ENCODE data around the gene NIPBL. TPM values are rescaled to one million over a fixed set of nuclear protein-coding genes. Genes with fewer than 3 reads are reported as not detected.

Gene NIPBL
- total RNA-seq, 4 donors from 2014 or later: 54.9 to 76.0 (median 64.8) TPM

DNA sequence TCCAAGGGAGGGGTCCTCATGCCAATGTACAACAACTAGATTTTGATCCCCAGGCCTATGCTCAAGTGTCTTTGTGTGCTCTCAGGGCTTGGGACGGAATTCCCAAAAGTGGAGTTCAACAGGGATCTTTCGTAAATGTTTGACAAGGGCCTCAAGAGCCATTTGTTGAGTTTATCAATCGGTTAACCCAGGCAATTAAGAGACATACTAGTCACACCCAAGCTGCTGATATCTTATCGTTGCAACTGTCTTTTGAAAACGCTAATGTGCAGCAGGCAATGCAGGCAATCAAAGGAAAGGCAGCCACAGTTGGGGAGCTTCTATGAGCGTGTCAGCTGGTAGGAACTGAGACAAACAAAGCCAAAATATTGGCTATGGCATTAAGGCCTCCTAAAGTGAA lies 211.4 kb downstream of the NIPBL start:
- TF ChIP-seq, protein P1, sequence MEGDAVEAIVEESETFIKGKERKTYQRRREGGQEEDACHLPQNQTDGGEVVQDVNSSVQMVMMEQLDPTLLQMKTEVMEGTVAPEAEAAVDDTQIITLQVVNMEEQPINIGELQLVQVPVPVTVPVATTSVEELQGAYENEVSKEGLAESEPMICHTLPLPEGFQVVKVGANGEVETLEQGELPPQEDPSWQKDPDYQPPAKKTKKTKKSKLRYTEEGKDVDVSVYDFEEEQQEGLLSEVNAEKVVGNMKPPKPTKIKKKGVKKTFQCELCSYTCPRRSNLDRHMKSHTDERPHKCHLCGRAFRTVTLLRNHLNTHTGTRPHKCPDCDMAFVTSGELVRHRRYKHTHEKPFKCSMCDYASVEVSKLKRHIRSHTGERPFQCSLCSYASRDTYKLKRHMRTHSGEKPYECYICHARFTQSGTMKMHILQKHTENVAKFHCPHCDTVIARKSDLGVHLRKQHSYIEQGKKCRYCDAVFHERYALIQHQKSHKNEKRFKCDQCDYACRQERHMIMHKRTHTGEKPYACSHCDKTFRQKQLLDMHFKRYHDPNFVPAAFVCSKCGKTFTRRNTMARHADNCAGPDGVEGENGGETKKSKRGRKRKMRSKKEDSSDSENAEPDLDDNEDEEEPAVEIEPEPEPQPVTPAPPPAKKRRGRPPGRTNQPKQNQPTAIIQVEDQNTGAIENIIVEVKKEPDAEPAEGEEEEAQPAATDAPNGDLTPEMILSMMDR (IDR thresholded peaks at IDR 0.05; ENCODE audit: low read depth): no peak

DNA sequence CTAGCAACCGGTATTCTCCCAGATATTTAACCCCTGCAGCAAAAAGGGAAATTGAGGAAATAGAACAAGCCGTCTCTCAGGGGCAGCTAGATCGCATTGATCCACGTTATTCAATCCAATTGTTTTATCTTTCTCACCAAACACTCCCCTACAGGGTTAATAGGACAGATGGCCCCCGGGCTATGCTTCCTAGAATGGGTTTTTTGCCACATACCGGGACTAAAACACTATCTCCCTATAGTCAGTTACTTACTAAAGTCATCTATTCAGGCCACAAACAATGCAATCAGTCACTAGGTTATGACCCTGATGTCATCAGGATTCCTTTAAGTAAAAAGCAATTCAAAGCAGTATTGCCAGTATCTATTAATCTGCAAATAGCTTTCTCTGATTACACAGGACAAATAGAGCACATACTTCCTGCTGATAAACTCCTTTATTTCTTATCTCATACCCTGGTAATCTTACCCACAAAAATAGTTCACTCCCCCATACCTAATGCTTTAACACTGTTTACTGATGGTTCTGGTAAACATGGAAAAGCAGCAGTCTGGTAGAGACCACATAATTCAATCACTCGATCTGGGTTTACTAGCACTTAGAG lies 213.7 kb downstream of the NIPBL start:
- TF ChIP-seq, protein P1 (IDR thresholded peaks at IDR 0.05; ENCODE audit: low read depth): no peak

DNA sequence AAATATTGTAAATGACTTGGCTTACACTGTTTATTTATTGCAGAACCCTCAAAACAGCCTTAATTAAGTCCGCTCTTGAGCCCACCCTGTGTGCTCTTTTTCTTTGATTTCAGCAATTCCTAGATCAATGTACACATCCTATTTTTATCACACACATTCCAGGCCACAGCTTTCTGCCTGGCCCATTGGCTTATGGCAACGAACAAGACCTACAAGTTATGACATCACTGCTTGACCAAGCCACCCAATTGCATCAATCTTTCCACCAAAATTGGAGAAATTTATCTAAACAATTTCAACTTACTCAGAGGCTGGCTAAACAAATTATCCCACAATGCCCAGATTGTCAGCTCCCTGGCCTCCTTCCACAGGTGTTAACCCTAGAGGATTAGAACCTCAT lies 214.2 kb downstream of the NIPBL start:
- TF ChIP-seq, protein P1 (IDR thresholded peaks at IDR 0.05; ENCODE audit: low read depth): no peak

DNA sequence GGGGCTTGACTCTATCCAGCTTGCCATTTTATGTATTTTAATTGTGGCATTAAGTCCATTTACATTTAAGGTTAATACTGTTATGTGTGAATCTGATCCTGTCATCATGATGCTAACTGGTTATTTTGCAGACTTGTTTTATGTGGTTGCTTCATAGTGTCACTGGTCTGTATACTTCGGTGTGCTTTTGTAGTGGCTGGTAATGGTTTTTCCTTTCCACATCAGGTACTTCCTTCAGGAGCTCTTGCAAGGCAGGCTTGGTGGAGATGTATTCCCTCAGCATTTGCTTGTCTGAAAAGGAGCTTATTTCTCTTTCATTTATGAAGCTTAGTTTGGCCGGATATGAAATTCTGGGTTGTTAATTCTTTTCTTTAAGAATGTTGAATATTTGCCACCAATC lies 226.7 kb downstream of the NIPBL start:
- TF ChIP-seq, protein P1 (IDR thresholded peaks at IDR 0.05; ENCODE audit: low read depth): no peak

DNA sequence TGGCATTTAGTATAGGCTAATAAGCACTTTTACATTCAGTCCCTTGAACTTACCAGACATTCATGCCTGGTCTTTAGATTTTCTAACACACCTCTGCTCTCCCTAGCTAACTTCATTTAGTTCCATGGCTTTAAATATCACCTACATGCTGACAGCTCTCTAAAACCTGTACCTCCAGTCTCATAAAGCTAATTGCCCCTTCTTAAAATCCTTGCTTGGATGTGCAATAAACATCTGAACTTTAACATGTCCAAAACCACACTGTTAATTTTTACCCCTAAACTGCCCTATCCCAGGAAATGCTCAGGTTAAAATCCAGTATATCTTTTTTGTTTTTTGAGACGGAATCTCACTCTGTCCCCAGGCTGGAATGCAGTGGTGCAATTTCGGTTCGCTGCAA lies 232.8 kb downstream of the NIPBL start:
- TF ChIP-seq, protein P1 (IDR thresholded peaks at IDR 0.05; ENCODE audit: low read depth): no peak

DNA sequence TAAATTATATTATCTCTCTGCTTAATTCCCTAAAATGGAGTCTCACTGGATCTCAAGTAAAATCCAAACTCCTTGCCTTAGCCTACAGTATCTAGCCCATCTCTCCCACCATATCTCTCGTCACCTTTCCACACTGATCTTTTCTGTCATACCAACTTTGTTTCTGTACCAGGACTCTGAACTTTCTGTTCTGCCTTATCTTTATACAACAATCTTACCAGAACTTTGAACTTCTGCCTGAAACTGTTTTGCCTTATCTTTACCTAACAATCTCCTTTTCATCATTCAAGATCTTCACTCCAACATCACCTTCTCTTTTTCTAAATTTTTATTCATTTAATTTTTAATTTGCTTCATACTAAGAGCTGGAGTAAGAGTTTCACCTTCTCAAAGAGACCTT lies 233.6 kb downstream of the NIPBL start:
- TF ChIP-seq, protein P1 (IDR thresholded peaks at IDR 0.05; ENCODE audit: low read depth): no peak

DNA sequence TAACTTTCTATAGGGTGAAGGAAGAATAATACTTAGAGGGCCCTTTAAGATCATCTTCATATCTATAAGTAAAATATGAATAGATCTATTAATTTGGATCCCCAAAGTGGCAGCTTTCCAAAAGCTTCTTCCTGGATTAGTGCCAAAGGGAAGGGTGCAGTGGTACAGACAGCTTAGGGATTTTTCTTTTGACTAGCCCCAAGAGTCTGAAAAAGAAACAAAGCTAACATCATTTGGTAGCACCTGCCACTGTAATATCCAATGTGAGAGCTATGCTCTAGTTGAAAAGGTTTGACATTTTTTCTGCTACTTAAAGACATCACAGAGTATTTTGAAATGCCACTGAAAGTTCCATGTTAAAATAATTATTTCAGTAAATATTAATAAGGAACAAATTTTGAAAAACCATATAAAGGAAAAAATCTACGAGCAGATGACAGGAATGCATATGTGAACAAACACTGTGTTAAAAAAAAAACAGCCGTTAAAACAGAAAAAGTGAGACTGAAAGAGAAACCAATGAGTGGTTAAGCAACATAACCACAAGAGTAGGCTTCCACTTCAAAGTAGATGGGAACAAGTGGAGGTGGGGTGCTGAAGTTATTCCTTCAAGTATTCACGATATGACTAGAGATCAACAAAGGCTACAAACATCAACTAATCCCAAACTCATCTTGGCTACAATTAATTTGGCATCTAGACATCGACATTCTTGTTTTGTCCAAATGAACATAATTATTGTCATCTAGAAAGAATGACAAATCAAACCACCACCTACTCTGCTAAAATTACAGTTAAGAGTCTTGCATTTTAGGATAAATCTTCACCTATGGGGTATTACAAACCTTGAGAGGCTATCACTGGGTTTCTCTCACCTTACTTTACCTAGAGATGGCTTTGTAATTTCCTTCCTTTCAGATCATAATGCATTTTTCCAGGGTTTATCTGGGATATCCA lies 235.1 kb downstream of the NIPBL start:
- TF ChIP-seq, protein P1 (IDR thresholded peaks at IDR 0.05; ENCODE audit: low read depth): no peak
